ENCODE results near the gene CLOCK. TPM values are rescaled to one million over a fixed set of nuclear protein-coding genes. Genes with fewer than 3 reads are reported as not detected.
A peak's percentile ranks its signal among the peaks of the same experiment; 100 is the strongest.

CLOCK gene
- total and polyA plus RNA-seq, 10 of the 15 experiments (the other 5 are each of a cell fraction or from before 2014, with no cell fraction given) = 2.8 to 11.7 (median 10.4) TPM

- TF ChIP-seq MLLT1 (IDR thresholded peaks at IDR 0.05) (0 out of 2 replicates have a peak, but pooled peaks have one; percentile 44), SMARCA5 (IDR thresholded peaks at IDR 0.05) (peak; percentile 85), WRNIP1 (IDR thresholded peaks at IDR 0.05; ENCODE audit: borderline replicate concordance, low read depth, low read length) (no peak), NFYB (IDR thresholded peaks at IDR 0.05; ENCODE audit: insufficient read depth, low read depth, low read length) (peak; percentile 72; the same call in 1 of the 2 replicates), E2F4 (IDR thresholded peaks at IDR 0.05; ENCODE audit: low read depth, low read length) (no peak), NKRF (conservative IDR thresholded peaks at IDR 0.05) (peak; percentile 90), PRDM15 (CRISPR knock-in tag; IDR thresholded peaks at IDR 0.05) (no peak), ZNF622 (IDR thresholded peaks at IDR 0.05) (no peak), BACH1 (IDR thresholded peaks at IDR 0.05; ENCODE audit: borderline replicate concordance) (peak; percentile 88; the same call in 1 of the 2 replicates), CREM (IDR thresholded peaks at IDR 0.05; ENCODE audit: low read depth) (0 out of 2 replicates have a peak, but pooled peaks have one; percentile 9), JUND (IDR thresholded peaks at IDR 0.05; ENCODE audit: low read depth, low read length) (0 out of 2 replicates have a peak, but pooled peaks have one; percentile 31), PAX8 (IDR thresholded peaks at IDR 0.05) (no peak), MTA3 (IDR thresholded peaks at IDR 0.05; ENCODE audit: borderline replicate concordance, low read length) (0 out of 2 replicates have a peak, but pooled peaks have one; percentile 16), SREBF1 (IDR thresholded peaks at IDR 0.05; ENCODE audit: low read length) (no peak)
These were observed 836 bp downstream of the CLOCK start (continued) for GRCh38 chr4:55545641-55546505.
